Activated CD4-positive, alpha-beta T cell treated with anti-CD3 and anti-CD28 coated beads, Interleukin-10, Interleukin-2, amounts not matched to agents 100 ng/mL and 50 ng/mL, durations not matched to agents 16 hours and 8 hours (primary cell): Measurements from ENCODE around the gene REG4.
"Not testable (repeated sequence)": the region's sequence is repeated elsewhere in the genome, so short reads cannot be mapped to it uniquely, and the experiment has no call there.

Experiments used
- DNase-seq: peaks from one replicate; pipeline ENCODE4 v3.0.0-alpha.2; 2020

Gene REG4

DNA sequence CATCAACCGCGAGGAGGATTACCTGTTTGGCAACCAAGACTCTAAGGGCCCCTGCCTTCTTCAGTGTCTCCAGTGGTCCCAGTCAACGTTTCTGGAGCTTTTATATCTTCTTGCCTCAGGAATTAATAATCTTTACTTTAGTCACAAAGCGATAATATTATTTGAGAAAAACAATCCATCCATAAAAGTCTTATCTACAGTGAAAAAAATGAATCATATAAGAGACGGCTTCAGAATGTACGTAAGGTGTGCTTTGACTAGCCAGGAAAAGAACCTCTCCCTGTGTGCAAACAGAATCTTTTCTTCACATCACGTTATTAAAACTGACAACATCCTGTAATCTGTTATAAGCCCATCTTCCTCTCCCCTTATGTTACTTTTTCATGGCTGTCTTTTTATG lies at the start of gene REG4:
REG4 (minus strand) TSS at position 74 of the 400 bp plus-strand sequence. CDS start 2,691 bp downstream, outside the sequence.
- no peak for DNase-seq

DNA sequence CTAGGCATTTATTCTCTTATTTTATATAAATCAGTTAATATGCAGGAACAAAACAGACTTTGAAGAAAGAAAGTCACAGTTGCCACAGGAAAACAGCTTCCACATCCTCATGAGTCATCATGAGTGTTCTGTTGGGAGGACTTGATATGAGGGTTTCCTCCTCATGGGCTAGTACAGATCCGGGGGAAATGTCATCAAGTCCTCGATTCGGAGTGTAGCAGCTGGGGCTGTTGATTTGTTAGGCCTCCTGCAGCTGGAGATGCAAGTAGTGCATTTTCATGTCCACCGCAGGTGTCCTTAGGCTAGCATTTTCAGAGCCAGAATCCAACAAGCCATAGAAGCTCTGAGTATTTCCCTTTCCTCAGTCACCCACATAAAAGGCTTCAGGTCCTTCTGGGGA lies 48.4 kb upstream of the REG4 start:
- peak; percentile 57 for DNase-seq

DNA sequence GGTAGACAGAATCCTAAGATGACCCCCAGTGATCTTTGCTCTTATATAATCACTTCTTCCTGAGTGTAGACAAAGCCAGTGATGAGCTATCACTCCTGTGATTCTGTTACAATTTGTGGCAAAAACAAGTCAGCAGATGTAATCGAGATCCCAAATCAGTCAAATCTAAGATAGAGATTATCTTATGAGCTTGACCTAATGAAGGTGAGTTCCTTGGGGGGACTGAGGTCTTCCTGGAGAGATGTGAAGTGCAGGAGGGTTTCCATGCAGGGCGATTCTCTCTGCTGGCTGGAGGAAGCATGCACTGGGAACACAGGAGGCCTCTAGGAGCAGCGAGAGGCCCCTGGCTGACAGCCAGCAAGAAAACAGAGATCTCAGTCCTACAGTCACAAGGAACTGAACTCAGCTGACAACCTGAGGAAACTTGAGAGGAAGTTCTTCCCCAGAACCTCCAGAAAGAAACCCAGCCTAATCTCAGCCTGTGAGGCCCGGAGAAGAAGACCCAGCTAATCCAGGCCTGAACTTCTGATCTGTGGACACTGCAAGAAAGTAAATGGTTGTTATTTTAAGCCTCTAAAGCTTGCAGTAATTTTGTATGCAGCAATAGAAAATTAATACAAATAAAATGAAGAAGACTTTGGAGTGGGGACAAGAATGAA lies 47.4 kb upstream of the REG4 start:
- DNase-seq = not testable (repeated sequence)

DNA sequence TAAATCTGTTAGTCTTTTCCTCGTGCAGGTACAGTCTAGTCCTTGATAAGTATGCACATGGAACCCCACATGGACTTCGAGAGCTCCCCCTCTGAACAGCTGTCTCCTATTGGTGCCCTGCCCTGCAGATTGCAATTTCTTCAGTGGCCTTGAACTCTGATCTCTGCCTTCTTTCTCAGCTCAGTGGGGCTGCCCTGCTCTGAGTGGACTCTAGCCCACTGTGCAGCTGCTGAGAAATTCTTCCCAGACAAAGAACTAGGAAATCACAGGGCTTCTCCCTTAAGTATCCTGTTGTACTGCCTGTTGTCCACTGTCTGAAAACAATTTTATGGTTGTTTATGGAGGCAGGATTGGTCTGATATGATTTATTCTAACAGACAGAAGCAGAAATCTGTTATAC lies 46.9 kb upstream of the REG4 start:
- no peak for DNase-seq

DNA sequence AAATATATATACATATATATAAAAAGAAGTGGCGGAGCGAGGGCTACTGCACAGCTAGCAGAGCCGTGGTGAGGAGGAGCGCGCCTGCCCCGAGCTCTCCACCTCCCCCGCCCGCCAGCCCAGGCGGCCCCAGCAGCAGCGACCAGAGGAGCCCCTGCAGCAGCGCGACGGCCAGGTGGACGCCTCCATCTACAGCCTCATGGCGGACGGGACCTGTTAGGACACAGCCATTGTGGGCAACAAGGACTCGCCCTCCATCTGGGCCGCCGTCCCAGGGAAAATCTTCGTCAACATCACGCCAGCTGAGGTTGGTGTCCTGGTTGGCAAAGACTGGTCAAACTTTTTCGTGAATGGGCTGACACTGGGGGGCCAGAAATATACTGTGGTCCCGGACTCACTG lies 41.9 kb upstream of the REG4 start:
- no peak for DNase-seq

DNA sequence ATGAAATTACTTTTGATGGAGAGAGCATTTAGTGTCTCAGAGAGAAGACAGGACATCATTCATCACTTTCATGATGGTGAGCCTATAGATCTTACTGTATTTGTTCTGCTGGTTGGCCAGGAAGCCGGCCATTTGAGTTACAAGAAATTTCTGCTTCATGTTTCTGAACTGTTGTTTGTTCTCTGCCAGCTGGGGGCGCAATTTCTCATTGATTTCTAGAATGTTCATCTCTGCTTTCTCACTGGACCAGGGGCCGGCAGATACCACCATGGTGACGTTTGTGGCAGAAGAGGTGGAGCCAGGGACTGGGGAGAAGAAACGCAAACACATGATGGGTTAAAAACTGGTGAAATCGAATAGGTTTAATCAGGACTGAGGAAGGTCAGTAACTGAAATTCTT lies 32.9 kb upstream of the REG4 start:
- DNase-seq = not testable (repeated sequence)

DNA sequence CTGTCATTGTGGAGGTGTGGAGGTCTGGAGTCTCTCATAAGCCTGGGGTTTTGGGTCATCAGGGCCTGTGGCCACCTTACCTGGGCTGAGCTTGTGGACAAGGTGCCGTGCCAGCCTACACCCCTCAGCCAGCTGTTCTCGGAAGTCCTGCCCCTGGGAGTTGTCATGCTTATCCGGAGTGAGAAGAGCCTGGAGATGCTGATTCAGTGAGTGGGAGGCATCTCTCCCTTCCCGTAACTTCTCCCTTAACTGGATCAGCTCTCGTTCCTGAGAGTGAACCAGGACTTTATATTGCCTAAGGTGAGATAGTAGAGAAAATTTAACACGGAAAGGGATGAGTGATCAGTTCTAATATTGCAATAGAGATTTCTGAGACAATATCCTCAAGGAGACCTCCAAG lies 30.0 kb upstream of the REG4 start:
- DNase-seq = no peak

DNA sequence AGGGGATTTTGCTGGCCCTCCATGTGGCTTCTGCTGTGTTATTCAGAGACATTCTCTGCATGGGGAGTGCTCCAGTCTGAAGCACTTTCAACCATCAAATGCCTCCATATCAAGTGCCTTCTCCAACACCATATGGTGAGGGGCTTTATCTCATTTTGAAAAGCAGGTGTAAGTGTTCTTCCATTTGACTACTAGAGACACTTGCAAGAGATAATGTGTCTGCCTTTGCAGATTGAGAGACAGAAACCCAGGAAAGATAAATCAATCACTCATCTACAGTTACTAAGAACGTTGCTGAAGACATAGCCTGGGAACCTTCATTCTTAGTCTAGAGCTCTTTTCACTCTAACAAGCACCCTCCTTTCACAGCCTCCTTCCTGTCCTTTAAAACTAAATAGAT lies 29.5 kb upstream of the REG4 start:
- DNase-seq = no peak

DNA sequence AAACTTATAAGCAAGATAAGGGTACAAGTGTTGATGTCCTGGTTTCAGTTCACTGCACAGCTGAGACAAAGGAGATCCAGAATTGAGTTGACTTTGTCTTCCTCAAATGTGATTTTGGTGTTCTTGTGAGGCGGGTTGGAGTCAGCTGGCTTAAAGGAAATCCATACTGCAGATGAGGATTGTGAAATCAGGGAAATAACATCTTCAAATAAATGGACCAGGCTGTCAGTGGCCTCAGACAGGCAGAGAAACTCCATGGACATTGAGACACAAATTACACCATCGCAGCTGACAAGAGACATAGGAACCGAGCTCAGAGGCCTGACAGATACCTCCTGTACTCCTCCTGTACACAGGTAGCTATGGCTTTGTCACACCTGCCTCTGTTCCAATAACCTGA lies 27.0 kb upstream of the REG4 start:
- DNase-seq = no peak

DNA sequence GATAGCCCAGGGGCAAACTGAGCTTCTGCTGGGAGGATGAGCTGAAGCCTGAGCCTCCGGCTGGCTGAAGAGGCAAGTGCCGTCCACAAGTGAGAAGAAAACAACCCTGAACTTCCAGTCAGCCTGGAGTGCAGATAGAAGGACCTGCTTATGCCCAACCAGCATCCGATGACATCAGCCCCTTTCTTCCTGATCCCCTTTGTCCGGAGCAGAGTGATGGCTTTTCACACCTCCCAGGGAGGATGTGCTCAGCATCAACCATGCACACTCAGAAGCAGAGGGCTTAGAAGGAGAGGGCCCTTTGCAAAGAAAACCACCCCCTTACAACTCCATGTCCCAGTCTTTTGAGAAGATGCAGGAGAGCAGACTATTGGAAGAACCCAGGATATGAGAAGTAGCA lies 23.7 kb upstream of the REG4 start:
- no peak for DNase-seq

DNA sequence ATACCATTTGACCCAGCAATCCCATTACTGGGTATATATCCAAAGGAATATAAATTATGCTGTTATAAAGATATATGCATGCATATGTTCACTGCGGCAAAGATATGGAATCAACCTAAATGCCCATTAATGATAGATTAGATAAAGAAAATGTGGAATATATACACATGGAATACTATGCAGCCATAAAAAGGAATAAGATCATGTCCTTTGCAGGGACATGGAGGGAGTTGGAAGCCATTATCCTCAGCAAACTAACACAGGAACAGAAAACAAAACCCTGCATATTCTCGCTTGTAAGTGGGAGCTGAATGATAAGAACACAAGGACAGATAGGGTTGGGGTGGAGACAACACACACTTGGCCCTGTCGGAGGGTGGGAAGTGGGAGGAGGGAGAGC lies 19.8 kb upstream of the REG4 start:
- no peak for DNase-seq

DNA sequence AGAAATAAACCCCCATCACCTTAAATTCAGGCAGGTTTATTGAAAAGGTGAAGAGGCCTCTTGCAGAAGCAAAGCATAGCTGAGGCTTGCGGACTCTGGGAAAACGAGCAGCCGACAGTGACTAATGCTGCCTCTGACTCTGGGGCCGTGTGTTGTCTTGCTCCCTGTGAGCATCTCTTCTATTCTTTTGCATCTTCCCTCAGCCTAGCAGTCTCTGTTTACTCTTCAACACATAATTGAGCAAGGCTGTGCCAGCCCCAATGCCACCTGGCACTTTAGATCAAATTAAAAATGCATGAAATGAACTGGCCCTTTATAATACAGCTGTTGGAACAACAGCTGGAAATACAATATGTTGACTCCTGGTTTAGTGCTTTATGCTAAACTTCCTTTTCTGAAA lies 18.4 kb upstream of the REG4 start:
- DNase-seq = no peak

DNA sequence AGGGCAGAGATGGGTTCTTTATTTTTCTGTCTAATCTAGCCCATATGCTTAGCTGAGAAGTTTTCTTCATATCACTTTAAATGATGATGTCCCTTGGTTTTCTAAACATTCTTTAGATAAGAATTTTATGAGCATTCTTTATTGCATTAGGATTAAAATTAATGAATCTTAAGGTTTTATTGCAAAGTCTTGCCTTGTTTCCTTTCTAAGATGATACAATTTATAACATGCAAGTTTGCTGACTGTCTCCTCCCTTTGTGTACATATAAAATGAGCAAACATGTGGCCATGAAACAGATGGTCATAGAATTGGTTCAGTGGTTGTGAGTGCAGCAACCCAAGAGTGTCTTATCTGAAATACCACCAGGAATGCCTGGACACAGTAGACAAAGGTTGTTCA lies 17.7 kb upstream of the REG4 start:
- DNase-seq = not testable (repeated sequence)

DNA sequence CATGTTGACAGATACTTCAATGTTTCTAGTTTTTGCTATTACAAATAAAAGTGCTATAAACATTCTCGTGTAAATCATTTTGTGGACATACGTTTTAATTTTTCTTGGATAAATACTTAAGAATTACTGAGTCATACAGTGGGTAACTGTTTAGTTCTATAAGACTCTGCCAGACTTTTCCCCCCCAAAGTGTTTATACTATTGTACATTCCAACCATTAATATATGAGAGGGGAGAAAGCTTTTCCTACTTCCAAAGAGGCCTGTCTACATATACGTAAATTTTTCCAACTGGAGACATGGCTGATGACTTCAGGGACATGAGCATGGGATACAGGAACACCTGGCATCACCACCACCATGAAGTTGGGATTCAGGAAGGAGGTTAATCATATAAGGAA lies 17.0 kb upstream of the REG4 start:
- no peak for DNase-seq

DNA sequence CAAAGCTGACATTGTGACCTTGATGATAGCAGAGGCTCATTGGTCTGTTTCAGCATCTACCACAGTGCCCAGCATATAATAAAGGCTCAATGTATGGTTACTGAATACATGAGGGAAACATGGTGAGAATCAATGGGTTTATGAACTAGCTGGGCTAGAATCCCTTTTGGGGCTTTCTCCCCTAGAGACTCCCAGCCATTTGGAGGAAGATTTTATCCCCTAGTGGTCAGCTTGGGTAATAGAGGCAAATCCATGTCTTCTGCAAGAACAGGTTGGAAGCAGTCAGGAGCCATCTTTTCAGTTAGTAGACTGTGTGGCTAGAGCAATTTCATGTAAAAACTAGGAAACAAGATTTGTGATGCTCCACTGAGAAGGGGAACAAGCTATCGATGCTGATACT lies 15.8 kb upstream of the REG4 start:
- no peak for DNase-seq

DNA sequence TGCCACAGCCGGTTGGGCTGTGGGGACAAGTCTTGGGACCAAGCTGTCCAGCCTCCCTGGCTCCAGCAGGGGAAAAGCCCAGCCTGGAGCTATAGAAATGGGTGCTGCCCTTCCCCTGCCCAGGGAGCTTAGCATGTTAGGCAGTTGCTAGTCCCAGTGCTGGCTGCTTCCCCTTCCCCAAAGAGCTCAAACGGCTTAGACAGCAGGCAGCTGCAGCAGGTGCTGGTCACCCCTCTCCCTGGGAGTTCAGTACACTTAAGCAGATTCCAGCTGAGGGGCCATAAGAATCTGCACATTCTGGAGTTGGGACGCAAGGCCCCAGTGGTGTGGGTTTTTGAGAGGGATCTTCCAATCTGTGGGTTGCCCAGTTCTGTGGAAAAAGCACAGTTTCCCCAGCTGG lies 11.1 kb upstream of the REG4 start:
- no peak for DNase-seq

DNA sequence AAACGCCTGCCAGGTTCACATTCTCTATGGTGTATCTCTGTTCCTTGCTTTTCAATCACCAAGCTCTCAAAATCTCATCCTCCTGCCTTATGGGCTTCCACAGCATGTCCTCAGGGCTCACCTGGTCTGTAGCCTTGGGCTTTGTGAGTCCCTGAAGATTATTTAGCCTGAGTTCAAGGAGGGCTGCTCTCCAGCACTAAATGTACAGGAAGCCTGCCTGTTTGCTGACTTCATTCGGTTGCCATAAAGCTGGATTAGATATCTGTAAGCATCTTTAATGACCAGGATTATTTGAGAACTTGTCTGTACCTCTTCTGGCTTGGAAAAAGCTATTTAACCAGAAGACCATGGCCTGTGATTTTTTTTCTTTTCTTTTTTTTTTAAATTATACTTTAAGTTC lies 6.9 kb upstream of the REG4 start:
- DNase-seq = no peak

DNA sequence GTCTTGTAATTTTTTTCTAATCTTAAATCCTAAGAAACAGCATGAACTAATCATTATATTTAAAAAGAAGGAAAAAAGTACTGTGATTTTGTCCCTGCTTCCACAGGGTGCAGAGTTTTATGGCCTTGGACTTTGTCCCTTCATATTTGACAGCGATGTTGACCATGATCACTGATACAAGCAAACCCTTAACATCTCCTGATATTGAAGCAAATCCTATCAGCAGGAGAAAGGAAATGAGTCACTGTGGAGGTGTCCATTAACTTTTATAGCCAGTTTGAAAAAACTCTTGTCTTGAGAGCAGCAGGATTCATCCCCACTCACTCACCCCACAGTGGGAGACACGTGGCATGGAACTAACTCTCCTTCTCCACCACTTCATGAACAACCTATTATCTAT lies 5.1 kb upstream of the REG4 start:
- no peak for DNase-seq

DNA sequence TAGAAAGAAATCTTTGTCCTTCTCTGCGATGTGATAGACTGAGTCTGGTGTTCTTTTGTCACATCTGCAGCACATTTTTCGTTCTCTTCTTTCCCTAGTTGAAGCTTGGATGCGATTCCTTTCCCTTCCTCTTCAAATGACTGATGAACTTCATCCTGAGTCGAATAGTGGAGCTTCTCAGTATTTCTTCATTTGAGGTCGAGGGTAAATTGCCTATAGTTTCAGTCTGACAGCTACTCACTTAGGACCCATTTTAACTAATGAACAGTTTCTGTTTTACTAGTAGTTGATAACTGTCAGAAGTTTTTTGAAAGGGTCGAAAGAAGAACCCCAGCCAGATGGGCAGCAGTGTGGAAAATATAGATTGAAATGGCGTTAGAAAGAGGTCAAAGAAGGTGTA lies 4.7 kb upstream of the REG4 start:
- DNase-seq = no peak

DNA sequence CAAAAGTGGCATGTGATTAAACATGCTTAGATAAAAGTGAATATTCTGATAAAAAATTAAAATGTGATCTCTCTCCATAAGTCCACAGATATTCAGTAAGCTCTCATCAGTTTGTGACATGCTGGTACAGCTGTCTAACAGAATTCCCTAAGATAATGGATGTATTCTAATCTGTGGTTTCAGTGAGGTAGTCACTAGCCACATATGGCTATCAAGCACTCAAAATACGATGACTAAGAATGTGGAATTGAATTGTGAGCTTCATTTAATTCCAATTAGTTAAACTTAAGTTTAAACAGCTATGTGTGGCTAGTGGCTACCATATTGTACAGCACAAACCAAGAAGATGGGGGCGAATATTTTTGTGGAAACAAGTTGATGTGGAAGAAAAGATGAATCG lies 4.1 kb upstream of the REG4 start:
- no peak for DNase-seq

DNA sequence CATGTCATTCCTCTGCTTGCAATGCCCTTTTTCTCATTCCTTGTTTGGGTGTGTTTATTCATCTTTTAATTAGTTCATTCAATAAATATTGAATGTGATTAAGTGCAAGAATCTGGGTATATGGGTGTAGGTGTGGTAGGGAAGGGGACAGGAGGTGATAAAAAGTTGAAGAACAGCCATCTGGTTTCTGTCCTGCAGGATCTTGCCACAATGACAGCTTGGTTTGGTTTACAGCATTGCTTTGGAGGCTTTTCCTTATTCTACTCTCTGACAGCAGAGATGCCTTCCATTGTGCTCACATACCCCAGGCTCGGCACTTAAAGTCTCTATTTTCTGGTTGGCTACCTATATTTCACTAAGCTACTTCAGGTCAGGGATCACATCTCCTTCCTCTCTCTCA lies 3.0 kb upstream of the REG4 start:
- no peak for DNase-seq

DNA sequence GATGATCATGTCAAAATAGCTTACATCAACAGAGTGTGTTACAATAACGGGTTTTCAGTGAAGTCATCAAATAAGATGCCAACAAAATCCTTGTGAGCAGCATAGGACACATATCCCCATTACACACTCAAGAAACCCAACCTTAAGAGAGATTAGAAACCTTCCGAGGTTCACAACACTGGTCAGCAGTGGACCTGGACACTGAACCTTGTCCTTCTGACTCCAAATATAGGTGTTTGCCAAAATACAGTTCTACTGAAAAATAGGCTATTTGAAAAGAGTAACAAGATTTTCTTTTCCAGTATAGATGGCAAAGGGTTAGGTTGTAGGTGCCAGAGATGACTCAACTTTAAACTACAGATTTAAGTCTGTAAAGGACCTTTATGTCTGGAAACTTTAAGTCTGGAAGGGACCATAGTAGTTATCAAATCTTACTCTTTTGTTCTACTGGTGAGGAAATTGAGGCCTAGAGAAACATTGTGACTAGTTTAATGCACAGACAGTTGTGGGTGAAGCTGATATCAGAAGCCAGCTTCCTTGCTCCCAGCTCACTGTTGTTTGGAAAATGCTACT lies 811 bp upstream of the REG4 start:
- peak; percentile 43 for DNase-seq

DNA sequence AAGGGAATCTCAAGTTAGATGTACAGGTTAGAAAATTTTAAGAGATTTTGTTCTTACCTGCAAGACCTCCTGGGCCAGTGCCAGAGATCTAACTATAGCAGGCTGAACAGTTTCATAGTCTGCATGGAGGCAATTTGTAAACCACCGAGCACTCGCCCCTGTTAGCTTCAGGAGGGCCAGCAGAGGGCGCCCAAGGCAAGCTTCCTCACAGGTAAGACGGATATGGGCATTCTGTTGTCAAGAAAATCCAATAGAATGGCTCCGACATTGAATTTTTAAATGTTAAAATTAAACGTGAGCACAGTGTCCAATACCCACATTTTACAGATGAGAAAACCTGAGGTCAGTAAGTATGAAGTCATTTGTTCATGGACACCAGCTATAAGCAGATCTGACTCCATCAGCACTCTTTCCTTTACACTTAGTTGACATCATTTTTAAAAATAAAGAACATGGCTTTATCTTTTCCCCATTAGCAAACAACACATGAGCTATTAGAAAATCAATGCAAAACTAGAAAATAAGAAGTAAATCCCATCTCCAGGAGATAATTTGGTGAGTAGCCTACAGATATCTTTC lies 2.2 kb downstream of the REG4 start:
- peak; percentile 75 for DNase-seq

DNA sequence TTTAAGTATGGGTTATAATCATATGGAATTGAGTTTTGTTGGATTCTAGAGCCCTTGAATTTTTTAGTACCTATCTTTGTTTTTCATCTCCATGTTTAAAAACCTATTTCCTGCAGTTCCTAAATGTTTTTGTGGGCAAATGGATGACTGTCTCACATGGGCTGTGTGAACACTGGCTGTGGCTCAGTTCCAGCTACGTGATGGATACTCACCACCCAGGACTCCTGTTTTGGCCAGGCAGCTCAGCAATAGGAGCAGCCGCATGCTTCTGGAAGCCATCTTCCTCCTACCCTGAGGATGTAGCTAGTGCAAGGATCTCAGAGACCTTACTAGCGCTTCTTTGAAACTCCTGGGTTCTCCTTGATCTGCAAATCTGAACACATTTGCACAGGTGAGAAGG lies 2.8 kb downstream of the REG4 start:
- DNase-seq = no peak

DNA sequence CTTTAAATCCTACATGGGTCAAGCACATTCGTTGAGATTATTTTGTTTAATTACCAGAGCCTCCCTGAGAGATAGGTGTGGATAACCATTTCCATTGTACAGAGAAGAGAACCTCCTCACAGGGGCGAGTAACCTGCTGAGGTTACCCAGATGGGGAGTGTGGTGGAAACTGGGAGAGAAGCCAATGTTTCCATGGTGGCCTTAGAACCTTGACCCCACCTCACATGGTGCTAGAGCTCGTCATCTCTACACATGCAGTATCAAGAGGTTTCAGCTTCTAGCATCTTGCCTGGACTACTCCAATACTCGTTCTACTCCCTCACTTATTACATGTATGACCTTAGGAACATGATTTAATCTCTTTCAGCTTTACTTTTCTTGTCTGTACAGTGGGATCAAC lies 4.8 kb downstream of the REG4 start:
- DNase-seq = no peak
